Nephron progenitor cell (in vitro differentiated cells): ENCODE measurements around the gene PCDH15.

ENCODE experiments used
- DNase-seq: peaks from one replicate; pipeline ENCODE4 v3.0.0; 2021
- H3K27ac Mint-ChIP-seq: 2 replicates; pipeline ENCODE4 v1.8.0; 2021; ENCODE audit warnings: mild to moderate bottlenecking, moderate library complexity, mixed read lengths
- H3K27me3 Mint-ChIP-seq: 2 replicates; pipeline ENCODE4 v1.8.0; 2021; ENCODE audit warnings: mild to moderate bottlenecking, low read depth, mixed read lengths; ENCODE audit not compliant: poor library complexity
- H3K36me3 Mint-ChIP-seq: 2 replicates; pipeline ENCODE4 v1.8.0; 2021; ENCODE audit warnings: low read depth, mixed read lengths
- H3K4me1 Mint-ChIP-seq: 2 replicates; pipeline ENCODE4 v1.8.0; 2021; ENCODE audit warnings: mixed read lengths
- H3K4me3 Mint-ChIP-seq: 2 replicates; pipeline ENCODE4 v1.8.0; 2021; ENCODE audit warnings: mild to moderate bottlenecking, moderate library complexity, mixed read lengths
- H3K9me3 Mint-ChIP-seq: 2 replicates; pipeline ENCODE4 v1.8.0; 2021; ENCODE audit warnings: mild to moderate bottlenecking, moderate library complexity, mixed read lengths
- CTCF ChIP-seq: fragments of 200-600 bp; sonication (generic); IDR thresholded peaks from 2 replicates; pipeline ENCODE4 v1.5.0; 2021; ENCODE audit warnings: antibody characterized with exemption

Gene PCDH15

DNA sequence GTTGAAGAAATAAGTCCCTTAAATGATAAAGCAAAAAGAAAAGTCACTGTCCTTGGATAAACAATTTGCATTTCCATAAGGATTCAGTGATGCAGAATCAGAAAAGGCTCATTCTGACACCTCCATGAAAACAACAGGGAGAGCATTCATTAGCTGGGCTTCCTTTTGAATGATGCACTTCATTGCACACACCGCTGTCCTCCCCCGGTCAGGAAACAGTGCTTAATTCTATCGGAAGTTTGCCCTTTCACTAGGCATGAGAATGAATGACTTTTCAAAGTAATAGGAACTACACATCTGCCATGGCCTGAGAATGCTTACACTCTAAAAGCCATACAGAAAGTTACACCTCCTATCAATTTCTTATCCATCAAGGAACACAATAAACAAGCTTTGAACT lies 4.2 kb downstream of the PCDH15 start:
- Mint-ChIP-seq H3K4me1 (peaks cover 59% of the 10 kb centered on the region), H3K4me3 (peak overlapping the region; percentile 11), H3K36me3 (peaks cover 6% of the 10 kb centered on the region), H3K27me3 (no peaks in the 10 kb centered on the region), H3K9me3 (peaks cover 8% of the 10 kb centered on the region), H3K27ac (peak overlapping the region; percentile 62)
- no peak for TF ChIP-seq CTCF
- DNase-seq = peak; percentile 3

DNA sequence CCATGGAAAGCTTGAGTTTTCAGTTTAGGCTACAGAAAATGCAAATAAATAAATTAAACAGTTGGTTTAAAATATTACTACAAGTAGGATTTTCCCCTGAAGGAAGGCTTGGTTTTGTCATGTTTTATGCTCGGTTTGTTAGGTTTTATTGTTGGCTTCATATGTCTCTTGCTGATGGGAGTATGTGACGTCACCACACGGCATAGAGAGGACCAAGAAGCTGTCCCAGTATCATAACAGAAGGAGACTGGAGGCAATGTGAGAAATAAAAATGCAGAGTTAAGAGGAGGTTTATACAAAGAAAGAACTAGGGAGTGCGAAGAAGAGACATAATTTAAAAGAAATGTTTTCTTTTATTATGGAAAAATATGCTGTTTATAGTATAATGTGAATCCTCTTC lies 24.4 kb downstream of the PCDH15 start:
- peaks cover 3% of the 10 kb centered on the region for H3K9me3 Mint-ChIP-seq
- H3K4me3 Mint-ChIP-seq = no peak overlapping the region
- H3K27me3 Mint-ChIP-seq = peaks cover 4% of the 10 kb centered on the region
- H3K27ac Mint-ChIP-seq = no peak overlapping the region
- no peak for TF ChIP-seq CTCF
- H3K4me1 Mint-ChIP-seq = peaks cover 5% of the 10 kb centered on the region
- no peak for DNase-seq
- H3K36me3 Mint-ChIP-seq = peaks cover 8% of the 10 kb centered on the region

DNA sequence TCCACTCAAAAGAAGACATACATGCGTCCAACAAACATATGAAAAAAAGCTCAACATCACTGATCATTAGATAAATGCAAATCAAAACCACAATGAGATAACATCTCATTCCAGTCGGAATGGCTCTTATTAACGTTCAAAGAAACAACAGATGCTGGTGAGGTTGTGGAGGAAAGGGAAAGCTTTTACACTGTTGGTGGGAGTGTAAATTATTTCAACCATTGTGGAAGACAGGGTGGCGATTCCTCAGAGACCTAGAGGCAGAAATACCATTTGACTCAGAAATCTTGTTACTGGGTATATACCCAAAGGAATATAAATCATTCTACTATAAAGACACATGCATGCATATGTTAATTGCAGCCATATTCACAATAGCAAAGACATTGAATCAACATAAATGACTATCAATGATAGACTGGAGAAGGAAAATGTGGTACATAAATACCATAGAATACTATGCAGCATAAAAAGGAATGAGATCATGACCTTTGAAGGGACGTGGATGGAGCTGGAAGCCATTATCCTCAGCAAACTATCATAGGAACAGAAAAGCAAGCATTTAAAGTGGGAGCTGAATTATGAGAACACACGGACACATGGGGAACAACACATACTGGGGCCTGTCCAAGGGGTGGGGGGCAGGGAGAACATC lies 28.4 kb downstream of the PCDH15 start:
- H3K27me3 Mint-ChIP-seq = peaks cover 4% of the 10 kb centered on the region
- peaks cover 8% of the 10 kb centered on the region for H3K36me3 Mint-ChIP-seq
- H3K9me3 Mint-ChIP-seq = peaks cover 3% of the 10 kb centered on the region
- no peak for TF ChIP-seq CTCF
- peaks cover 14% of the 10 kb centered on the region for H3K4me1 Mint-ChIP-seq
- no peak overlapping the region for H3K27ac Mint-ChIP-seq
- no peak overlapping the region for H3K4me3 Mint-ChIP-seq
- no peak for DNase-seq

- Mint-ChIP-seq H3K9me3 (no peaks in the 10 kb centered on the region), H3K4me3 (no peak overlapping the region), H3K27ac (no peak overlapping the region), H3K4me1 (peaks cover 17% of the 10 kb centered on the region), H3K27me3 (no peaks in the 10 kb centered on the region), H3K36me3 (peaks cover 4% of the 10 kb centered on the region)
- TF ChIP-seq CTCF = no peak
- DNase-seq = no peak
Measured at GRCh38 chr10:54769051-54769450, 32.0 kb downstream of the PCDH15 start.

DNA sequence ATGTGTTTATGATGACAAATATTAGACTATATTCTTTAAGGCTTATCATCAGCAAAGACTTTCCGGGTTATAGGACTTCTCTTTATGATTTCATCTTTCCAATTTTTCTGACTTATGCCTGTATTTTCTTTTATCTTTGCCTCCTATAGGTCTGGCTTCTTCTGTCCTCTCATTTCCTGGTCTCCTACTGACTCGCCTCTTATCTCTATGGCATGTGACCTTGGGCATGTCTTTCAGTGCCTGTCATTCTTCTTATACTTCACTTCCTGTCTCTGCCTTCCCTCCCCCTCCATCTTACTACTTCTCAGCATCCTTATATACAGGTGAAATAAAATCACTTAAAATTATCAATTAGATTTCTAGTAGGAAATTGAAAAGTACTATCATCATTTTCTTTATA lies 42.2 kb downstream of the PCDH15 start:
- Mint-ChIP-seq H3K27ac (peak overlapping the region; percentile 8), H3K9me3 (no peaks in the 10 kb centered on the region), H3K36me3 (no peaks in the 10 kb centered on the region), H3K27me3 (no peaks in the 10 kb centered on the region), H3K4me1 (peaks cover 28% of the 10 kb centered on the region), H3K4me3 (no peak overlapping the region)
- no peak for DNase-seq
- no peak for TF ChIP-seq CTCF

DNA sequence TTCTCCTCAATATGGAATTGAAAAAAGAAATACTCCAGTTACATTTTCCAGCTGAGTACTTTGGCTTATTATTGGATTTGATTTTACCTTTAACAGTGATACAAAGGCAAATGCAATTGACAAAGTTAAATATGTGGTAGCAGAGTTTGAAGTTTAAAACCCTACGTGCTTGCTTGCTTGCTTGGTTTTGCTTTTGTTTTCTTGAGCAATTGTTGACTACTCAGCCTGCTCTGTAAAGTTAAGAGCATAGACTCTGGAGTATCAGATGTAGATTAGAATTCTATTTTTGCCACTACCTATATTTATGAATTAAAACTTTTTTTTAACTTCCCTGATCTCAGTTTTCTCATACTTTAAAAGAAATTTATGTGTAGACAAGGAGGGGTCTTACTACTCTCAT lies 51.4 kb downstream of the PCDH15 start:
- H3K4me1 Mint-ChIP-seq = no peaks in the 10 kb centered on the region
- H3K27me3 Mint-ChIP-seq = no peaks in the 10 kb centered on the region
- no peaks in the 10 kb centered on the region for H3K36me3 Mint-ChIP-seq
- H3K9me3 Mint-ChIP-seq = no peaks in the 10 kb centered on the region
- no peak overlapping the region for H3K4me3 Mint-ChIP-seq
- no peak for DNase-seq
- H3K27ac Mint-ChIP-seq = no peak overlapping the region
- no peak for TF ChIP-seq CTCF
